Erythroblast (primary cell): ENCODE results near the gene RELA.

Source experiments
- GATA1 ChIP-seq: IDR thresholded peaks from 2 replicates; pipeline ENCODE4 v1.6.1; 2011; ENCODE audit warnings: low read depth, mild to moderate bottlenecking, control low read depth, low read length, moderate library complexity
- POLR2A ChIP-seq: IDR thresholded peaks from 2 replicates; pipeline ENCODE4 v1.6.1; 2011; ENCODE audit warnings: mild to moderate bottlenecking, low read length

DNA sequence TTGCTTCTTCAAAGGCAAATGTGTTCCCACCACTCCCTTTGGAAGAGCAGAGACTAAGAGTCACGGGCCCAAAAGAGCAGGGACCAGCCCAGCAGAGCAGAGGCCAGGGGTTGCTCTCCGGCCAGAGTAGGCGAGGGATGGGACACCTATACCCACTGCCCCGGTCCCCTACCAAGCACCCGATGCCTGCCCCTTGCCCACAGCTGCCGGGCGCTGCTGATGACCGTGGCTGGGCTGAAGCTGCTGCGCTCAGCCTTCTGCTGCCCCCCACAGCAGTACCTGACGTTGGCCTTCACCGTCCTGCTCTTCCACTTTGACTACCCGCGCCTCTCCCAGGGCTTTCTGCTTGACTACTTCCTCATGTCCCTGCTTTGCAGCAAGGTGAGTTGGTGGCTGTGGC lies 35.5 kb downstream of the RELA start:
- TF ChIP-seq POLR2A (no peak), GATA1 (no peak)
